GM12875 (cell line): ENCODE results near the gene DDX20.

Source experiments
- H3K4me3 ChIP-seq: one replicate; pipeline ENCODE4 v1.5.1; 2011; ENCODE audit warnings: low read depth, low read length, control low read depth
- CTCF ChIP-seq: IDR thresholded peaks from 2 replicates; pipeline ENCODE4 v1.5.1; 2011; ENCODE audit warnings: low read depth, mild to moderate bottlenecking, control low read depth, inconsistent platforms, low read length, moderate library complexity, borderline replicate concordance; ENCODE audit not compliant: insufficient read depth

The DDX20 gene, protein sequence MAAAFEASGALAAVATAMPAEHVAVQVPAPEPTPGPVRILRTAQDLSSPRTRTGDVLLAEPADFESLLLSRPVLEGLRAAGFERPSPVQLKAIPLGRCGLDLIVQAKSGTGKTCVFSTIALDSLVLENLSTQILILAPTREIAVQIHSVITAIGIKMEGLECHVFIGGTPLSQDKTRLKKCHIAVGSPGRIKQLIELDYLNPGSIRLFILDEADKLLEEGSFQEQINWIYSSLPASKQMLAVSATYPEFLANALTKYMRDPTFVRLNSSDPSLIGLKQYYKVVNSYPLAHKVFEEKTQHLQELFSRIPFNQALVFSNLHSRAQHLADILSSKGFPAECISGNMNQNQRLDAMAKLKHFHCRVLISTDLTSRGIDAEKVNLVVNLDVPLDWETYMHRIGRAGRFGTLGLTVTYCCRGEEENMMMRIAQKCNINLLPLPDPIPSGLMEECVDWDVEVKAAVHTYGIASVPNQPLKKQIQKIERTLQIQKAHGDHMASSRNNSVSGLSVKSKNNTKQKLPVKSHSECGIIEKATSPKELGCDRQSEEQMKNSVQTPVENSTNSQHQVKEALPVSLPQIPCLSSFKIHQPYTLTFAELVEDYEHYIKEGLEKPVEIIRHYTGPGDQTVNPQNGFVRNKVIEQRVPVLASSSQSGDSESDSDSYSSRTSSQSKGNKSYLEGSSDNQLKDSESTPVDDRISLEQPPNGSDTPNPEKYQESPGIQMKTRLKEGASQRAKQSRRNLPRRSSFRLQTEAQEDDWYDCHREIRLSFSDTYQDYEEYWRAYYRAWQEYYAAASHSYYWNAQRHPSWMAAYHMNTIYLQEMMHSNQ

GRCh38 chr1:111755331-111756123, at the start of gene DDX20:
Gene DDX20, plus strand, starts transcription at chr1:111755901. Its CDS starts 24 bp downstream, at chr1:111755925.
- H3K4me3 ChIP-seq: peak within 1 kb of the TSS; percentile 98
- TF ChIP-seq CTCF: peak; percentile 92

GRCh38 chr1:111706921-111707320, 48.8 kb upstream of the DDX20 start:
- no peak for TF ChIP-seq CTCF

DNA sequence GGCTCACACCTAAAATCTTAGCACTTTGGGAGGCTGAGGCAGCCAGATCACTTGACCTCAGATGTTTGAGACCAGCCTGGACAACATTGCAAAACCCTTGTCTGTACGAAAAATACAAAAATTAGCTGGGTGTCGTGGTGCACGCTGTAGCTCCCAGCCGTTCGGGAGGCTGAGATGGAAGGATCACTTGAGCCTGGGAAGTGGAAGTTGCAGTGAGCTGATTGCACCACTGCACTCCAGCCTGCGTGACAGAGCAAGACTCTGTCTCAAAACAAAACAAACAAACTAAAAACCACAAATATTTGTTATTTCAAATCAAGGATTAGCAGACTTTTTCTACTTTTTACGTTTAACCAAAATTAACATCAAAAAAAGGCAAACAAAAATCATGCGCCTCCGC, 47.8 kb upstream of the DDX20 start:
- no peak for TF ChIP-seq CTCF
- H3K4me3 ChIP-seq: no peak overlapping the region

More at GRCh38 chr1:111706921-111707320, 48.8 kb upstream of the DDX20 start:
- no peak overlapping the region for H3K4me3 ChIP-seq

- no peak for TF ChIP-seq CTCF
- no peak overlapping the region for H3K4me3 ChIP-seq
These were observed 45.7 kb upstream of the DDX20 start for GRCh38 chr1:111709986-111710385.

DNA sequence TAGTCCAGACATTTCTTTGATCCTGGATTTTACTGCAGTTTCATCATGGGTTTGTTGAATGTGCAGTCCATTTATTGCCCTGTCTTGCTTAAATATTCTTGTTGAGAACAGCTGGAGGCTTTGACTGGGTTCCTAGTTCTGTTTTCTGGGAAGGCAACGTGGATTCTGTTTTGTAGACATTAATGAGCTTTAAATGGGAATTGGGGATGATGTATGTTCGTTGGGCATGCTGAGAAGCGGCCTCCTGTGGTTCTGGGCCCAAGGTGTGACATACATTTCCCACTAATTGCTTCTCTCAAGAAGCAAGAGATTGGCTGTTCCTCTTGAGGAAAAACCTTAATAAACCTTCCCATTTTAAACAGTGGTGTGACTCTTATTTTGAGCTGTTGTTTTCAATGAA, 39.4 kb upstream of the DDX20 start:
- H3K4me3 ChIP-seq: no peak overlapping the region
- no peak for TF ChIP-seq CTCF

DNA sequence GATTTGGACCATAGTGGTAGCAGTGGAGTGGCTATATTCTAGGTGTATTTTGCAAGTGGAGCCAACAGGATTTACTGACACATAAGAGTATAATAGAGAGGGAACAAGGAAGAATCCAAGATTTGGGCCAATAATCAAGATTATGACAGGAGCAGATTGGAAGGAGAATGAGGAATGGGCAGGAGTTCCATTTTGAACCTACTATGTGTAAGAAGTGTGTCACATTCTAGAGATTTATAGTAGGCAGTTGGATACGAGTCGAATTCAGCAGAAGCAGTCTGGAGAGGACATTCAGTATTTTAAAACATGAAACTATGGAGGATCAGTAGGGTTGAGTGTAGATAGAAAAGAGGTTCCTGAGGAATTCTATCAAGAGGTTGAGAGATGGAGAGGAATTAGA, 38.3 kb upstream of the DDX20 start:
- no peak for TF ChIP-seq CTCF
- H3K4me3 ChIP-seq: no peak overlapping the region
